TTC549 (cell line): ENCODE results near the gene NUP58.

Experiments used
- FAIRE-seq: peaks from 2 replicates; lab custom pipeline; 2012; peaks lifted over from hg19 to GRCh38; lab: Jason Lieb, UNC

Gene NUP58, protein sequence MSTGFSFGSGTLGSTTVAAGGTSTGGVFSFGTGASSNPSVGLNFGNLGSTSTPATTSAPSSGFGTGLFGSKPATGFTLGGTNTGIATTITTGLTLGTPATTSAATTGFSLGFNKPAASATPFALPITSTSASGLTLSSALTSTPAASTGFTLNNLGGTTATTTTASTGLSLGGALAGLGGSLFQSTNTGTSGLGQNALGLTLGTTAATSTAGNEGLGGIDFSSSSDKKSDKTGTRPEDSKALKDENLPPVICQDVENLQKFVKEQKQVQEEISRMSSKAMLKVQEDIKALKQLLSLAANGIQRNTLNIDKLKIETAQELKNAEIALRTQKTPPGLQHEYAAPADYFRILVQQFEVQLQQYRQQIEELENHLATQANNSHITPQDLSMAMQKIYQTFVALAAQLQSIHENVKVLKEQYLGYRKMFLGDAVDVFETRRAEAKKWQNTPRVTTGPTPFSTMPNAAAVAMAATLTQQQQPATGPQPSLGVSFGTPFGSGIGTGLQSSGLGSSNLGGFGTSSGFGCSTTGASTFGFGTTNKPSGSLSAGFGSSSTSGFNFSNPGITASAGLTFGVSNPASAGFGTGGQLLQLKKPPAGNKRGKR

DNA sequence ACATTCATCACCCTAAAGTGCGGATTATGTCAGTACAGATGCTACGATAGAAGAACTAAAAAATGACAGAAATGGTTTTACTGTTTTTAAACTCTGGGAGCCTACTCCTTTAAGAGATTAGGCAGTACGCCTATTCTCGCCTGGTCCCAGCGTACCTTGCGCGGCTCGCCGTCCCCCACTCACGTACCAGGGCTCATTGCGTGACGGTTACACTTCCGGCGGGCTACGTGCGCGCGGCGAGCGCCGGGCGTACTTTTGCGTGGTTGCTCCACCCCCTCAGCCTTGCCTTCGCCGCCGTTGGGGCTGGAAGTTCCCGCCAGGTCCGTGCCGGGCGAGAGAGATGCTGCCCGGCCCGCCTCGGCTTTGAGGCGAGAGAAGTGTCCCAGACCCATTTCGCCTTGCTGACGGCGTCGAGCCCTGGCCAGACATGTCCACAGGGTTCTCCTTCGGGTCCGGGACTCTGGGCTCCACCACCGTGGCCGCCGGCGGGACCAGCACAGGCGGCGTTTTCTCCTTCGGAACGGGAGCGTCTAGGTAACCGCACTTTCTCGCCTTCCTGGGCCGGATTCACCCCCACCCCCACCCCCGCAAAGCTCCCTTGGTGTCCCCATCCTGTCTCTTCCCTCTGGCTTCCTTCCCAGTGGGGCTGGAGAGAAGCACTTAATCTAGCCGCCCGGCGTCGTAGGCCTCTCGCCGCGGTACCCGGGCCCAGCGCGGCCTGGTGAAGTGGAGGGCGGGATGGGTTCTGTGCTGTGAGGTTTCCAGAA lies at the start of gene NUP58:
NUP58 (plus strand) TSS at position 279 of the 767 bp plus-strand sequence; CDS start at position 428, 149 bp downstream.
- FAIRE-seq = peak; percentile 84

DNA sequence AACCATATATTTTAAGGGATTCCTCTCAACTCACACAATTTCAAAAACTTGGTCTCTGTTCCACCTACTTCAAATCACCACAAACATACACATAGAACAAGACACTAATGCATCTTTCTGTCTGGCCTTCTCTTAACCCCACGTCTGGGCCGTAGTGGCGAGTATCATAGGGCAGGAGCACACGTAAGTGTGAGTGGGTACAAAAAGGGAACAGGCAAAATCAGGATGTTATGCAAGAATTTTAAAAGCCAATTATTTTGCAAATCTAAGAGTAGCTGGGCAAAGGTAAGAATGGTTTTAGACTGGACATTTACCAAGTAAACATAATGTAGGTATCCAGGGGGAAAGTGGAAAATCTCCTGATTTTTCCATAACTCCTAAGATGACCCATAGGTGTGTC lies 49.2 kb upstream of the NUP58 start:
- no peak for FAIRE-seq

DNA sequence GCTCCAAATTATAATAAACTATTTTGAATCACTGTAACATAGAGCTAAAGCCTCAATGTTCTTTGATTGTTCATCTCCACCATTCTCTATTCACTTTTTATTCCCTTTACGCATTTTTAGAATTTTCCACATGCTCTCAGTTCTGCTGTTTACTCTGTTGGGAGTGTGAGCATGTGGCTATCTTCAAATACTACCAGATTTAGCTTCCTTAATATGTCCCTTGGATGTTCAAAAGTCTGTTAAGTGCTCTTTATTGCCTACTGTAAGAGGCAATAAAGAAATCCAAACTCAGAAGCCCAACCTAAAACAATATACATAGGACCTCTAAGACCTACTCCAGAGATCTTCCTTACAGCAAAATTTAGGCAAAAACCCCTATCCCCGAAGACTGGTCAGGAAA lies 48.7 kb upstream of the NUP58 start:
- no peak for FAIRE-seq

DNA sequence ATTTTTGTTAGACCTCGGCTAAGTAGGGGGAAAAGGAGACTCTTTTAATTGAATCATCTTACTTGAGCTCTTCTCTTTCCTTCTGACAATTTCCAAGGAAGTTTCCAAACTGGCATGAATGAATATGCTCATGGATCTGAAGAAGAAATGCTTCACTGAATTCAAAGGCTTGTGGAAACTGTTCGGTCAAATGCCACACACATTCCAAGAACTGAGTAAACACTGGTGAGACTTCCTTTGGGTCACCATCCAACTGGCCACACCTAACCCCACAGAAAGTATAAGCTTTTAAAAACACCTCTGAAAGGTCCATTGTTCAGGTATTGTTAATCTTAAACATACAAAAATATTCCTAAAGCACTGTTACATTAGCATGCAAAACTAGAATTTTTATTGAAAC lies 47.7 kb upstream of the NUP58 start:
- FAIRE-seq = no peak

DNA sequence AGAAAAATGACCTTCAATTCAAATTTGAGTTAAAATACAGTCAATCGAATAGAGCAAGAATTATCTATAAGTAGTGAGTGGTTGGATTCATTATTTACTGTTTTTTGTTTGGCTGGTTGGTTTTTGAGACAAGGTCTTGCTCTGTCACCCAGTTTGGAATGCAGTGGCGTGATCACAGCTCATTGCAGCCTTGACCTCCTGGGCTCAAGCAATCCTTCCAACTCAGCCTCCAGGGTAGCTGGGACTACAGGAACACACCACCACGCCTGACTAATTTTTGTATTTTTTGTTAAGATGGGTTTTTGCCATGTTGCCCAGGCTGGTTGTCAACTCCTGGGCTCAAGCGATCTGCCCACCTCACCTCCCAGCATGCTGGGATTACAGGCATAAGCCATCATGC lies 39.2 kb upstream of the NUP58 start:
- no peak for FAIRE-seq

DNA sequence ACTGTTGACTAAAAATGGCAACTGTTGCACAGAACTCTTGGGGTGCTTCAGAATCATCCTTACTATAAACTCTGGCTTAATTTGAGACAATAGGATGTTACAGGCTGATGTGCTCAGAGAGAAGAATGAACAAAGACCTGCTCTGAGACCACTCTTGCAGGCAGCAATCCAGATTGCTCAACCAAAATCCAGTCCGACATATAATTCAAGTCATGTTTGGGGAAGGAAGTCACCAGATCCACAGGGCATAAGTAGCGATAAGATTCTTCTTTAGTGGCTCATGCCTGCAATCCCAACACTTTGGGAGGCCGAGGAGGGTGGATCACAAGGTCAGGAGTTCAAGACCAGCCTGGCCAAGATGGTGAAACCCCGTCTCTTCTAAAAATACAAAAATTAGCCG lies 34.7 kb upstream of the NUP58 start:
- FAIRE-seq = no peak

DNA sequence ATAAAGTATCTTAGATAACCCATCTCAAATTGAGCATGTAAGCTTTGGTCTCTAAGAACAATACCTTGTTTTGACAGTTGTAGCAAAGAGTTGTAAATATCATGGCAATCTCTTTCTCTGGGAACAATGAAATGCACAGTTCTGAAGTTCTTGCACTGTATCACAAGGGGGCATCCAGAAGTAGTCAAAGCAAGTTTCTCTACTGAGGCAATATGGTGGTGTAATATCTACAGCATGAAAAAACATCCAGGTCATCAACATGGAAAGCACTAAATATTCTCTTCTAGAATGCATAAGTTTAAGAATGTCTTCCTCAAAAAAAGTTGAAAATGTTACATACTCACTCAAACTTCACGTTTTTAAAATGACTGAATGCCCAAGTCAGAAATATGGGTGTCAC lies 33.7 kb upstream of the NUP58 start:
- peak; percentile 78 for FAIRE-seq

DNA sequence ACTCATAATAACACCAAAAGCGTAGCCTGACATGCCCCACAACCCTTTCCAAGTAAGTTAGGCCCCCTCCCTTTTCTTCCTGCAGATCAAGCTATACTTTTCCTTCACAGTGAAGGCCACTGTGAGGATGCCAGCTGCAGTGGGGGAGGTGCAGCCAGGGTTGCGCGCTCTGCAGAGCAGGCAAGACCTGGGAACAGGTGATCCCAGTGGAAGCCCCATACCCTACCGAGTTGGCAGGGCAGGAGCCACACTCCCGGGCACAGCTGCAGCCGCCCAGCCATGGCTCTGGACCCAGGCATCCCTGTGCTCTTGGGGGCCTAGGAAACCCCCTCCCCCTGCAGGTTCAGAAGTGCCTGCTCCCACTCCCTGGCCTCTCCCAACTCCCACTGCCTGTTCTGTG lies 32.9 kb upstream of the NUP58 start:
- FAIRE-seq = no peak

DNA sequence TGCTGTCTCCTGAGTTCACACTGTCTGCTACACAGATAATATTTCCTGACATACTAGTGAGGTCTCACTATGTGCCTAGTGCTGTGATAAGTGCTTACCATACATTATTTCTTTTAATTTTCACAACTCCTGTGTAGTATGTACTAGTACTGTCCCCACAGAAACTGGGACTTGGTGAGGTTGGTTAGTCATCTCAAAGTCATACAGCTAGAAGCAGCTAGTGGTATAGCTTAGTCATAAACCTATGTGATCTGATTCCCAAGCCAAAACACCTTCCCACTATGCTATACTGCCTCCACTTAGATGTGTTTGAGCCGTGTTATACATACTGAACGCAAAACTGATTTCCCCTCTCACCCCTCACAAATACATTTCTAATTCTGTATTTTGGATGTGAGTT lies 24.7 kb upstream of the NUP58 start:
- FAIRE-seq = no peak

DNA sequence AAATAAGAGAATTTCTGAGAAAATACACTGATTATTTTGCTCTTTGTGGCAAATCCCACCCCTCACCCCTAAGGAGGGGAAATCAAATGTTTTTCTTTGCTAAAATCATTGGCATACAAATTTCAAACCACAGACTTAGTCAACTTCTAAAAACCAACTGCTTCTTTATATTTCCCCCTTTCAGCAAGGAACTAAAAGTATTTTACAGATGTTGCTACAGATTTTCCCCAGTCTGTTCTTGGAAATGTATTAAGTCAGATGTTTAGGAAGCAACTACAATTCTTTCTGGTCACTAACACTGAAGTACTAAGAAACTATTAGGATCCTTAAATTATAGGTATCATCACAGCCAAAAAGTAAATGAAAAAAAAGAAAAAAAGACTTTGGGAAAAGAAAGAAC lies 21.0 kb upstream of the NUP58 start:
- no peak for FAIRE-seq

DNA sequence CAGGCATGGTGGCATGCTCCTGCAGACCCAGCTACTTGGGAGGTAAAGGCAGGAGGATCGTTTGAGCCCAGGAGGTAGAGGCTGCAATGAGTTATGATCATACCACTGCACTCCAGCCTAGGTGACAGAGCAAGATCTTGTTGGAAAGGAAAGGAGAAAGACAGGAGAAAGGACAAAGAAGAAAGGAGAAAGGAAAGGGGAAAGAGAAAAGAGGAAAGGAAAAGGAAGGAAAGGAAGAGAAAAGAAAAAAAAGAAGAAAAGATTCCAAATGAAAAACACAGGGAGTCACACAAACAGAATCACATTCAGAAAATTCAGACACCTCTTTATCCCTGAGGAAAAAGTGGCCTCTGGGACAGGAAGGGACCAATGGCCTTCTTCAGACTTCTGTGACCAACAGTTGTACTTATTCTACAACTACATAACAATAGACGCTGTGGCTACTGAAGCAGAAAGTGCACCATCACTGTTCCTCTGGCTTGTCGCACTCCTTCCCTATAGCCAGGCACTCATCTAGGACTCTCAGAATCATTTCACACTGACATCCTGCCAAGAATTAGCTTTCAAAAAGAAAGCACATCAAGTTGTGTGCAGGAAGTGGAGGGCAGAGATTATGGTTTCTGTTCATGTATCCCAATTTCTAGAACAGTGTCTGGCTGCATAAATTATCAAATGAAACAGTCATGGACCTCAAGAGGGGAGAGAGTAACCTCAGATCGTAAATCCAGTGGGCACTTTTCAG lies 20.1 kb upstream of the NUP58 start:
- no peak for FAIRE-seq

DNA sequence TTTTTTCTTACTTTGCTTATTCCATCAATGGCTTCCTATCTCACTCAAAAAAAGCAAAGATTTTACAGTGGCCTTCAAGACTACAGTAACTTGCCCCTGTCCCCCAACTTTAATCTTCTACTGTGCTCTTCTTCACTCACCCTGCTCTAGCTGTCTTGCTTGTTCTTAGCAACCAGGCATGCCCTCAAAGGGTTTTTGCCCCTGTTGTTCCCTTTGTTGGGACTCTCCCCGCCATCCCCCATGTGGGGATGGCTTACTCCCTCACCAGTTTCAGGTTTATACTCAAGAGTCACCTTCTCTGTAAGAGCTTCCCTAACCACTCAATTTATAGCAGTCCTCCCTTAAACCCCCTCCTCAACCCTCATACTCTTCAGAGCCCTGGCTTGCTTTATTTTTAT lies 19.5 kb upstream of the NUP58 start:
- FAIRE-seq = no peak

DNA sequence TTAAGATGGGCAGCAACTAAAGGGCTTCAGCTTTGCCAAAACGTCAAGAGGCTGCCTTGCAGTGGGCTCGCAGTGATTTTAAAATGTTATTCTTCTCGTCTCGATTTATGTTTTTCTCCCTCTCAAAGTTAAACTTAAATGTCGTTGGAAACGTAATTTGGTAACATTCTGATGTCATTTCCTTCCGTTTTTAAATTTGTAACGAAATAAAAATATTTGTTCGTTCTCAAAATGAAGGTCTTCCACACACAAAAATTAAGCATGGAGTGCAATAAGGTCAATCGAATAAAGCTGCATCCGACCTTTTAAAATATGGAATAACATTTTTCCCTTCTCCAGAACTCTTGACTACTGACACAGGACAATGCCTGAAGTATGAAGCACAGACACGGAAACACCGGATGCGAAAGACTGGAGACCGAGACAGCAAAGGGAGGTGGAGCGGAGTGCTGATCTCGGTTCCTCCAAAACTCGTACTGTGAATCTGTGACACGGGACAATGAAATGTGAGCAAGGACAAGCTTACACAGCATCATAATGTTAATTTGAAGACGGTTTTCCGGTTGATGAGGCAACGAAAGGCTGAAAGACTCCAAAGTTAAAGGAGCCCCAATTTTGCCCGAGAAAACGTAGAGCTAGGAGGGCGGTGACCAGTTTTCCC lies 15.0 kb upstream of the NUP58 start:
- no peak for FAIRE-seq

DNA sequence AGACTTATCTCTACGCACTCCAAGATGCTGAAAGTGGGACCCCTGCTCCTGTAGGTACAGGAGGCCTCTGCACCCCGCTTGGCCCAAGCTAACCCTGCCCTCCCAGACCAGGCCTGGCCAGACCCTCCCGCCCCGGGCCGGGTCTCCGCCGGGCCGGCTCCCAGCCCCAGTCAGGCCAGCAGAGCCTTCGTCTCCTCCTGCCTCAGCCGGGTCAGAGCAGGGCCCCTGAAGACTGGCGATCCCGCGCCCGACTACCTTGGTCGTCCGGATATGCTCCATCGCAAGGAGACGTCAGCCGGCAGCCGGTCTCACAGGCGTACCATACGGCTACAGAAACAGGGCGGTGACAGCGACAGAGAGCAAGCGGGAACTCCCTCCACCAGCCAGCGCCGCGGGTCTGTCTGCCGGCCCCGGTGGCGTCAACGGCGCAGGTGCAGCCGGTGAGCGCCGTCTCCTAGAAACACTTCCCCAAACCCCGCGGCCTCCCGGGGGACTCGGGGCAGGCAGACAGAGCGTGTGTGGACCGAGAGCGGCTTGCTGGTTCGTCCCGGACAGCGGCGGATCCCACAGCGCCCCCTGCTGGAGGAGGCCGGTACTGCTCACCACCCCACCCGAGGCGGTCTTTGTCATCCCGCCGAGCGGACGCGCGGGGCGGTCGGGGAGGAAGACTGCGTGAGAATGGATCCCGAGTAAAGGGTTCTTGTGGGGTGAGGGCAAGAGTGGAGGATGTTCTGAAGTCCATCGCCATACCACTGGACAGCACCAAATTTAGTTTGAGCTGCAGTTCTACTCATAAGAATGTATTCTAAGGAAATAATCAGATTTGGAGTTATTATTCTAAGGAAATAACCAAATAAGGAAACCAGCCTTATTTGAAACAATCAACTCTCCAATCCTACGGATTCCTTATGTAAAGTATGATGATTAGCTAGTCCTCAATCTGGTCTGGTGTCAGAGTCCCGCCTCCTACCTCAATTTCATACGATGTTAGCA lies 14.2 kb upstream of the NUP58 start, which contains the start of gene MTMR6:
MTMR6 (minus strand) TSS at position 520 of the 993 bp plus-strand sequence; CDS start at position 279, 241 bp downstream.
- FAIRE-seq = no peak

DNA sequence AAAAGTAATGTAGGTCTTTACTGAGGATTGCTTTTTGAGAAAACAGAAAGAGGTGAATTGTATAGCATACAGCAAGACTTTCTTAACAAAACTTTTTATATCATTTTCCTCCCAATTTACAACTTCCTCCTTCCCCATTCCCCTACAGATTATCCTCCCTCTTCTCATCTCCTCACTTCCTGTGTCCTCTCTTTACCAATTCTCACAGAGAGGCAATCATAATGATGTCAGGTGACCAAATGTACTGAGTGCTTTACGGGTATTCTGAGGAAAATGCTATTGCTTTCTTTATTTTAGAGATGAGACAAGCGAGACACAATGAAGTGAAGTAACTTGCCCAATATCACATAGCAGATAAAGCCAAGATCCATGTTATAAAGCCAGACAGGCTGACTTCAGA lies 12.5 kb upstream of the NUP58 start:
- no peak for FAIRE-seq

DNA sequence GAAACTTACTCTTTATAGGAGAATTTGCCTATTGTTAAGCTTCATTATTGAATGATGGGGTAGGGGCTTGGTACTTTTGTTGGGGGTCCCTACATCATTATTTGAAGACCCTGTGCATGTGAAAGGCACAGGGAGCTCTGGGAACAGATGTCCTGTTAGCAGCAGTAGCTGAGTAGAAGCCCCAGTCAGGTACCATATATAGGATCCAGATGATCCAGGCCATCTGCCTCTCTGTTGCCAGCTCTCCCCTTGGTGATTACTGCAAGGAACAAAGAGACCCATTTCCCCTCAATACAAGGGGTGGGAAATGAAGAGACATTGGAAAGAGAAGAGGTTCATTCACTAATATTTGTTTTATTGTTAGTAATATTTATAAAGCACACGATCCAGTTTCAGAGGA lies 9.7 kb upstream of the NUP58 start:
- no peak for FAIRE-seq

DNA sequence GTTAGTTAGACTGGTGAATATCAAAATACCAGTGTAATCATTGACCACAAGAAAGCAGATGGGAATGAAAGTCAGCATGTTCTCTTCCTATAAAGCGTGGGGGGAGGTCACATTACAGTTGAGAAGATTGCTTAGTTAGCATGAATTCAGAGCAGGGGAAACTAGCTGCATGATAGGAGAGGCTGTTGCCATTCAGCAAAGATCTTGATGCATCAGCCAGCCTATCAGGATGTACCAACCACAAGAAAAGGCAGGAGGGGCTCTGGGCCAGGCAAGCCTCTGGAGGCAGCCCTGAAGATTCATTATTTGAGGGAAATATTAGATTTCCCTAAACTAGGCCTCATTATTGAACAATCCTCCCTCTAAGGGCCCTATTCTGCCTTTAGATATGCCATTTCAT lies 9.1 kb upstream of the NUP58 start:
- FAIRE-seq = no peak

DNA sequence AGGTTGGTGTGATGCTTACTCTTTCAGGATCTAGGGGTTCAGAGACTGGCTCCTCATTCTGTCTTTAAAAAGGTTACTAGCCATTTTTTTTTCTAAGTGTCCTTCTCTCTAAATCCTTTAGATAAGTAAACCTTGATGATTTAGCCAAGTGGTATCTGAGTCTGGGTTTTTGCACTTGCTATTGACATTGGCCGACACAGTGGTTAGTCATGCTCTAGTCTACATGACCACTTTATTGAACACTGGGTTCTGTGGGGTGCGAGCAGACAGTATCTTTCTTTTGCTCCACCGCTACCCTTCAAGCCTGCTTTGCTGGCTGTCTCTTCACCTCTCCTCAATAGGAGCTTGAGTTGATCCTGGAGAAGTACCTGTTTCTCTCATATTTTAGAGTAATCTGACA lies 6.2 kb upstream of the NUP58 start:
- FAIRE-seq = no peak

DNA sequence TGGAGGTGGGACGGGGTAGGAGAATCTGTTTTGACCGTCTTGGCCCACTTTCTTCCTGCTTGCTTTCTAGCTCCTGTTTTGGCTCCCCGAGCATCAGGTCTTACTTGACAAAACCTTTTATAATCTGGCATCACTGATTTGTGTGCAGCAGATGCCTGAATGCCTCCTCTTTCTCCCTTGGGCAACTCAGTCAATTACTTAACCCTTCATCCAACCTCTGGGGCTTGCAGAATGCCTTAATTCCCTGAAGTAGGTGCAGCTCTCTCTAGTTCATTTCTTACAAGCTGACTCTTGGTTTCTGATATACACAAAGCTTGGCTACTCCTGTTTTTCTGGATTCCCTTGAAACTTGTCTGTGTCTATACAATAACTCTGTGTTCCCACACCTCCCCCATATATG lies 5.7 kb upstream of the NUP58 start:
- no peak for FAIRE-seq

DNA sequence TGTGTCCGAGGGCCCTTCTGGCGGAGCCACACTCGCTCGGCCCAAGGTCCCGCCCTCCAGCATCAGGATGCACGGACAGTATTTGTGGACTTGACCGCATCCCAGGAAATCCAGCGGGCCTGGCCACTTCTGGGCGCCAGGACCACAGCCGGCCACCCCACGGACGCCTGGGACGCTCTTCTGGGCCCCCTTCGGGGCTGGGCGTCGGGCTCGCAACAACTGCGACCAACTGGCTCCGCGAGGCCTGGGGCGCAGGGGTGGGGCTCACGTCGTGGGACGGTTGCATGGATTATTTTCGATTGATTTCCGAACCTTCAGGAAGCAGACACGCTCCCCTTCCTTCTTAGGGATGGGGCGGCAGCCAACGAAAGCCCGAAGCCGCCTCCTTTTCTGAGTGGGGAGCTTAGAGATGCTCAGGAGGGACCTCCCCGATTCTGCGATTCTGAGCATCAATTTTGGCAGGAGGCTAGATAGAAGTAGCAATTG lies 521 bp upstream of the NUP58 start:
- FAIRE-seq = no peak

DNA sequence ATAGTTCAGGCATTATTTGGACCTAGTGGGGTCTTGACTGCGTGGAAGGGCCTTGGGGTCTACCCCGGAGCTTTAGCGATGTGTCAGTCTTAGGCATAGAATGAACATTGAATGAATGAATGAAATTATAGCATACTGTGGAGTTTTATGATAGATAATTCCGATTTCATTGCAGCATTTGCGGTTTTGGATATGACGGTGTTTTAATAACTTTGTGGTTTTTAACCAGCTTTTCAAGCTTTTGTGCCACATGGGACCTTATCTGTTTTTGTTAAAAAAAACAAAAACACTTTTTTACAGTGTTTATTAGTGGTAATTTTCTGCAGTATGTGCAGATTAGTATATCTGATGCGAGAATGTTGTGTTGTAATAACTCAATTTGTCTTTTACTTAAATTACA lies 696 bp downstream of the NUP58 start:
- no peak for FAIRE-seq
